HG02763 (cell line): ENCODE results near the gene CLSTN2.

Experiments used
- ATAC-seq: cut with Tn5 transposase; IDR thresholded peaks from one replicate; pipeline ENCODE4 v1.9.1; 2021; ENCODE audit warnings: mild to moderate bottlenecking, moderate library complexity; ENCODE audit not compliant: unreplicated experiment

The CLSTN2 gene

DNA sequence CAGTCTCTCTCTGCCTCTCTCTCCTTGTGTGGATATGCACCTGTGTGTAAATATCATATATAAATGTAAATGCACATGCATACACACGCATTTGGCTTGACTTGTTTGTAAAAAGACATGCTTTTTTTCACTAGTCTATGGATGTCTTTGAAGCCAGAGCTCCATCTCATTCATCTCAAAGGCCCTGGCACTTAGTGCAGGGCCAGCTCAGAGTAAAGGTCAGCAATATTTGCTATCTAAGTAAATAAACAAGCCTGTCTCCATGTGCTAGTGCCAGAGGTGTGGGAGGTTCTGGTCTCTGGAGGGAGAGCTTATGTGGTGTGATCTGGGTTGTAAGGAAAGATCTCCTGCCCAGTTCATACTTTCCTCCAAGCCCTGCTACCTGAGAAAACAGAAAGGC, 5.6 kb downstream of the CLSTN2 start:
- ATAC-seq = no peak

DNA sequence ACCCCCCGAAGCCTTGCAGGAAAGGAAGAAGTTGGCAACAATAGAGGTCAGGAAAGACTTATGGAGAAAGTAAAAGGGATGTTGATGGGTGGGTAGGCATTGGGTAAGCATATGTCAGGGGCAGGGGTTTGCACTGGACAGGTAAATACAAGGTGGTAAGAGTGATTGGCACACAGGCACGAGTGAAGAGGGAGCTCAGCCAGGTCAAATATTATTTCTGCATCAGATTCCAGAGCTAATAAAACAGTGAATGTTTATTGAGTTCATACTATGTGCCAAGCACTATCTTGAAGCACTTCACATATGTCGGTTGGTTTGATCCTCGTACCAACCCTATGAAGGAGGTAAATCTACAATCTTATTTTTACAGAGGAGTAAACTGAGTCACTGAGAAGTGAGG, 6.6 kb downstream of the CLSTN2 start:
- ATAC-seq = no peak

DNA sequence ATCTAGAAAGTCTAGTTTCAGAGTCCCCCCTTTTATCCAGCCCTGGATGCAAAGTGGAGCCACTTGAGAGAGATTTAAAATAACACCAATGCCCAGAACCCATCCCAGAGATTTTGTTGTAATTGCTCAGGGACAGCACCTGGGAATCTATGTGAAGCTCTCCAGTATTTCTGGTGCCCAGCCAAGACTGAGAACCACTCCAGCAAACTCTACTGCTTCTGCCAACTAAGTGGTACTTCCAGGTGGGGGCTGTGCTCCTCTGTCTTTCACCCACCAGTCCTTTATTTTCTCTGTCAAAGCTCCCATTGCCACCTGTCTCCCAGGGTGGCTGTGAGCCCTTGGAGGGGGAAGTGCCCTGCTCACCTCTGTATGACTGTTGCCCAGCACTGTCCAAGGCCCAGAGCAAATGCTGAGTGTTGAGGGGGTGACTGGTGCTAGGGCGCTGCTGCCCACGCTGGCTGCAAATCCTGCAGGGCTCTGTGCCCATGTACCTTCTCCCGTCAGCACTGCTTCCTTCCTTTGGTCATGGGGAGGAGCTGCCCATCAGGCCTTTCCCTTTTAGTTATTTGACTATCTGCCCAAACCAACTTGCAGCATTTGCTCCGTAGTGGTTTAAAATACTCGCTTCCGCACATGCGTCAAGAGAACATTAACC, 9.4 kb downstream of the CLSTN2 start:
- no peak for ATAC-seq

DNA sequence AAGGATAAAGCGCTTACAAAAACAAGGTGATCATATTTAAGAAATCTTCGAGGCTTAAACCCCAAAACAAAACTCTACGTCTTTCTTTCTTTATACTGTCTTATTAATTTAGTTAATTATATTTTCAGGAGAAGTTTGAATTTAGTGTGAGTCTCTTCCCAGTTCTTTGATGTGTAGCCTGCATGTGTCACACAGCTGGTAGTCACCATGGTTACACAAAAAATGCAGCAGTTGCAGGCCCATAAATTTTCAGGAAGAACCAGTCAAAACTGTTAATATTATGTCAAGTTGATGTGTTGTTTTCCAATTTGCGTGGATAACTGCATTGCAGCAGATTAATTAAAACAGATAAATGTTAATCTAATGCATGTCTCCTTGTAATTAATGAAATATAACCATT, 10.4 kb downstream of the CLSTN2 start:
- no peak for ATAC-seq

DNA sequence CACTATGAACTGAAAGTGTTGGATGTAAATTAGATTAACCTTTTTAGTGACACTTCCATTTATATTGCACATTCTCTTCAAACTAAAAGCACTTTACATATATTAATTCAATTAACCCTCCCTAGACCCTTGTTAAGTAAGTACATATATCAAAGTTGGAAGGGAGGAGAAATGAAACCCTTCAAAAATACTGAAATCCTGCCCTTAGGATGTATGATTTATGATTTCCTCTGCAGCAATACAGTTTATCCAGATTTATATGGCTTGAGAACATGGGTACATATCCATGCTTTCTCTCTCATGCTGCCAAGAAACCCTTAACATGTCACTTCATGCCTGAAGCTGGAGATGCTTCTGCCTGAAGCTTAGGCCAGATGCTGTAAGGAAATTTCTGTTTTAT, 11.0 kb downstream of the CLSTN2 start:
- ATAC-seq = no peak

DNA sequence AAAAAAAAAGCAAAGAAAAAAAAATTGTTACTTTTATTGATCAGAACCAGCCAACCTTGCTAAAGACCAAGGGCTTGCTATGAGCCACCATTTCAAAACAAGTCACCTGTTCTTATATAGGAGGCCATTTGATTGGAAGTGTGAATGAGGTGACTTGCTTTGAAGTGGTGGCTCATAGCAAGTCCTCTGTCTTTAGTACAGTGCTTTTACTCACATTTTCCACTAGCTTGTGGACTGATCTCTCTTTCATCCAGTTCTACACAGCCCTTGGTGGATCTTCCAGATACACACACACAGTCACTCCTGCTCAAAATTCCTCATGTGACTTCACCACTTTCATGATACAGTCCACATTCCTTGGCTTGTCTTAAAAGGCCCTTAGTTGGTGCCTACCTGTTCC, 13.5 kb downstream of the CLSTN2 start:
- no peak for ATAC-seq

DNA sequence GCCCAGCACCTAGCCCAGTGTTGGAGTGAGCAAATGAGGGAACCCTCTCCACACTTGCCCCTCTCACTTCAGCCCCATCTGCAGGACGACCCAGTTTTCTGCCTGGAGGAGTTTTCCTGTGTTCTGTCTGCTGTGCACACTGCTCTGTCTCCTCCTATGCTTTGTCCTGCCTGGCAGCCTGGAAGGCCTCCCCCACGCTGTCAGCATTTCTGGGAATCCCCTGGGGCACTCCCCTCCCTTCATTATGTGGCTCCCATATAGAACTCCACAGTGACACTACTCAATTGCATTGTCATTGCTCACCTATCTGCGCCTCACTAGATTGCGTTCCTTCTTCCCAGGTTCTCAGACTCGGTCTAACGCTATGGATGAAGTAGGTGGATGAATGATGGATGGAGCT, 13.9 kb downstream of the CLSTN2 start:
- no peak for ATAC-seq

DNA sequence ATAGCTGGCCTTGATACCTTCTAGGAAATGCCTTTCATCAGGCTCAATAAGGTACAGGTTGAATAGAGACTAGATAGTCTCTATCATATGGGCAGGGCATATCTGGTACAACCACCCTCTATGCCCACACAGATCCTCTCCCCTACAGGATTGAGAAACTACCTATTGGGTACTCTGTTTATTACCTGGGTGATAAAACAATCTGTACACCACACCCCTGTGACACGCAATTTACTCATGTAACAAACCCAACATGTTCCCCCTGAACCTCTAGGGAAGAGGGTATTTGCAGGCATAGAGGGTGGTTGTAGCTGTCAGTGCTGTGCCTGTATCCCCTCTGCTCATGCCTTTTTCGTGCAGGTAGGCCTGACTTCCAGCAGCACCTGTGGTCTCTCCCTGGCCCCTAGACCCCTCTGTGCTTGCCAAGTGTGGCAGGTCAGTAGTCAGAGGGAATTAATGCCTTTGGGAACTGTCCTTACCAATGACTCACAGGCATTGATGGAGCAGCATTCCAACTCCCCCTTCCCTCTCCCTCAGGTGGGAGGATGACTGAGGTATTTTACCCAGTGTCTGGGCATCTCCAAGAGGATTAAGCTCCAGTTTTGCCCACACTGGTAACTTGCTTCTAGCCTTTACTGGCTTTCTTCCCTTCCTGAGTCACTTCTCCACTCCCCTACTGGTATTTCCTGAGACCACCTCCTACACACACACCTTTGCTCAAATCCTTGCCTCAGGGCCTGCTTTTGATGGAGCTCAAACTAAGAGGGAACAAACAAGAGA, 18.3 kb downstream of the CLSTN2 start:
- no peak for ATAC-seq

DNA sequence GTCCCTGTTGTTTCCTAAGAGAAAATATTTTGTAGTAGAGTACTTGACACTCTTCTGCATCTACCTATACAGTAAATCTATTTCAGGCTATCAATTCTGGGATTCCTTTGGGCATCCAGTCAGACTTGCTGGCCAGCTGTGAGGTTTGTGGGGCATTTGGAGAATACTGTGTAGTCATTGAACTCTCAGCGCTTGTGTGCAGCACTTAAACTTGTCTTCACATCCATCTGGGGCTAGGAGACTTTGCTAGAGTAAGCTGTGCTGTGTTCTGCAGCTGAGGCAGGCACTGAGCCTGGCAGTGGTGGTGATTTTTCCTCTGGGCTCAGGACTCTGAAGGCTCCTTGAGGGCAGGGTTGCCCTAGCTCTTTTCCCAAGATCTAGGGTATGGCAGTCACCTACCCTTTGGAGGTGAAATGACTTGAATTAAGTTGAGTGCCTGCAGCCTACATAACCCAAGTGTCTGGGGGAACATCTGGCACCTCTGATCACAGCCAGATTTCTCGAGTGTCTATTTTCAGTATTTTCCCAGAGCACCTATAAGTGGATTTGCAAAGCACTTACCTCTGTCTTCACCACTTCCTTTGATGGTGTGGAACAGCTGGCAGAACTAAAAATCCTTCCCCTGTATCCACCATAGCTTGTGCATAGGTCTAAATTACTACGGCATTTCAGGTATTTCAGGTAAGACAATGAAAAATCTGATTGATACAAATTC, 19.3 kb downstream of the CLSTN2 start:
- ATAC-seq = no peak

DNA sequence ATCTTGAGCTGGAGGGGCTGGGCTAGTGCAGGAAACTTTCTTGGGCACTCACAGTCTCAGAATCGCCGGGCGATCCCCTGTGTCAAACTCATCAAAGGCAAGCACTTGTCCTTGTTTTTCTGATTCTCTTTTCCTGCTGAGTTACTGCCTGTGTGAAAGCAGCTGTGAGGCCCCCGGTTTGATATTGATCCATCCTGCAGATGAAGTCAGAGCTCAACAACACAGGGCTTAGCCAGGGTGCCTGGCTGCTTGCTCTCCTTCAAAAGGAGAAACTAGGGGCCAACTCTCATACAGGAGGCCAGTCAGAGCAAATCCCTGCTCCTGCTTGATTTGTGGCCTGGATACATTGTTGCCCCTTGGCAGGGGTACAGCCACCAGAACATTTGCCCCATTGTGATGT, 22.9 kb downstream of the CLSTN2 start:
- ATAC-seq = no peak

DNA sequence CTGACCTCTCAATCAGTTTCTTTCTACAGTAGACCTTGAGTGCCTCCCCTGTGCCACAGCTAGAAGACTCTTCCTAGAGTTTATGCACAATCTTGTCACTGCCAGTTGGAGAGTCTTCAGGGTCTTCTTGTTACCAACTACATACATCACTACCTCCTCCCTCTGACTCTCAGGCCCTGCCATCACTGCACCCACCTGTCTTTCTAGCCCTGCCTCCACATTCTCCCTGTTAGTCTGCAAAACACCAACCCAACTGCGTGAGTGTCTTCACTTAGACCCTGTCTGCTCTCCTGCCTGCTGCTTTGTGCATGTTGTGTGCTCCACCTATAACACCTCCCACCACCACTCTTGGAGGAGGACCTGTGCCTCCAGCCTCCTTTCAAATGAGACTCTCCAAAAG, 34.4 kb downstream of the CLSTN2 start:
- ATAC-seq = no peak

DNA sequence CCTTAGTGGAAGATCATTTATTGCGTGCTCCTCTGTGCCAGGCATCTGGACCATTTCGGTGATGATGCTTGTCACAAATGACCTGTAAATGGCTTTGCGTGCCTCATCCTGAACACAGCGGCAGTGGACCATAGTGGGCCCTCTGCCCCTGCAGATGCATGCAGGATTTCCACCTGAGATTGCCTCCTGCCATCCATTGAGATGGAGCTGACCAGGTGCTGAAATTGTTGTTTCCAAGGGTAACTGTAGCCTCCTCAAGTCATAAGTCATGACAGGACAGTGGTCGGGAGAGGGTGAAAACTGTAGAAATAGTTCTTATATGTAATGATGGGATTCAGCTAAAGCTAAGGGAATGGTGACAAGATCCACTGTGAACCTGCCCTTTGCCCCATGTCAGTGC, 35.5 kb downstream of the CLSTN2 start:
- no peak for ATAC-seq

DNA sequence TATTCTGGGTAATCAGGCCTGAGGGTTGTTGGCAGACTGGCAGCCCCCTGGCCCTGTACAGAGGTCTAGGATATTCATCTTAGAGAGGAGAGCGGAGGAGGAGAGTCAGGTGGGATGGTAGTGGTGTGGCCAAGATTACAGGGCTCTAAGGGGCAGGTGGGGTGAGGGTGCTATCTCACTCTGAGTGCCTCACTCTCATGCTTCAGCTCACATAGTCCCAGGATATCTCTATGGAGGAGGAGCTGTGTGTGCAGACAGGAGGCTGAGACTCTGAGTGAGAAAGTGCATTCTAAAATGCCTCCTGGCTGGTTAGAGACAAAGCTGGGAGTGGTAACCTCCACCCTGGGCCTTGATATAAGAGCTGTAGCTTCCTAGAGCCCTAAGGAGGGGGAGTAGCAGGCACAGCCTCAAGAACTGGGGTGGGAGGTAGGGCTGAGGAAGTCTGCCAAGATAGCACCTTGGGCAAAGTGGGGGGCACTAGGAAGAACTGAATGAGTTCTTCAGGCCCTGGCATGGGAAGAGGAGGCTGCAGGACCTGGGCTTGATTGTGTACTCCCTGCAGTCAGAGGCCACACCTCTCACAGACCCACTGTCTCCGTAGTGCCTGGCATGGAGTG, 39.9 kb downstream of the CLSTN2 start:
- ATAC-seq = no peak

DNA sequence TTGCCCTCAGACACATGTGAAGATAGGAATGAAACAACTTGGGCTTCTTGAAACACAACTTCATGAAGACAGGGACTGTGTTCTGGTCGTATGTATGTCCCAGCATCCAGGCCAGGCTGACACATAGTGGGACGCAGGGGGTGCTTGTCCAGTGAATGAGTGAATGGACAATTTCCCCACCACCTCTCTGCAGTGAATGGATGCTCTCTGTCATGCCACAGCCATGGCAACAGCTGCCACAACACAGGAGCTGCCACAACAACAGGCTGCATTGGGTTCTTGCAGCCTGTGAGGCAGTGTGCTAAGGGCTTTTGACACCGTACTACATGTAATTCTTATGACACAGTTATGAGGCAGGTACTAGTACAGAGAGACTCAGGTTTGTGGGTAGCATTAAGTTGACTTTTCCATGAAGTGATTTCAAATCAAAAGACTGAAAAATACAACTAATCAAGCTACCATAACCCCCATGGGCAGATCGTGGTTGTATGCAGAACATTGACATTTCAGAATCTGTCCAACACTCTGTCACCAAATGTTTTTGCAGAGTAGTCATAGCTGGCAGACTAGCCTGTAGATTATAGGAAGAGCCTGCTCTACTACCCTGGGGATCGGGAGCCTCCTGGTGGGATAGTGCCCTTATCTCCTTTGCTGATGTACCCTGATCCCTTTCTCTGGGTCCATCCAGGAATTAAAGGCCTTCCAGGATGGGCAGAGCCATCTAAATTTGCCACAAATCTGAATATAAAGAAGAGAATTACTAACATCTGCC, 40.8 kb downstream of the CLSTN2 start:
- ATAC-seq = no peak

DNA sequence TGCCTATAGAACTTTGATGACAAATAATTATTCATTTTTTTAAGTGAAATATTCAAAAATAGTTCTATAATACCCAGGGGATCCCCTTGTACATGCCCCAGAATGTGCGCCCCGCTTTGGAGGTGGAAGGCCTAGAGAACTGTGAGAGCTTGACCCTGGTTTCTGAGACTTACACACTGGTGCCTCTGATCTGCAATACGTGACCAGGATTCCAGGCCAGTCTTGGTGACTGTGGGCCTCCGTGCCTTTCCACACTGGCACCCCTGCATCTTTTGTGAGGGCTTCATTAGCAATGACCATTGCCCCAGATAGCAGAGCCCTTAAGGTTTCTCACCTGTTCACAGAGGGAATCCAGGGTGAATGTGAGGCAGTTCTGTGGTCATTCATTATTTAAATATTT, 44.0 kb downstream of the CLSTN2 start:
- ATAC-seq = no peak

DNA sequence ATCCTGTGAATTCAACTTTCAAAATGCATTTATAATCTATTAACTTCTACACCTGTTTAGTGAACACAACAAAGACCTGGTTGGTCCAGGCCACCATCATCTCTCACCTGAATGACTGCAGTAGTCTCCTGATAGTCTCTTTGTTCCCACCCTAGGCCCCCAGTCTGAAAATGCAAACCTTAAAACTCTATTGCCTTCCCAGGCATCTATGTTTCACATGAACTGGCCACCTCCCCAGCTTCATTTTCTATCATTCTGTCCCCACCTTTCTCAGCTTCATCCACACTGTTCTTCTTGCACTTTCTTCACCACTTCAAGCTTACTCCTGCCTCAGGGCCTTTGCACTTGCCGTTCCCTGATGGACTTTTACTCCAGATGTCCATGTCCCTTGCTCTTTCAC, 45.0 kb downstream of the CLSTN2 start:
- no peak for ATAC-seq

DNA sequence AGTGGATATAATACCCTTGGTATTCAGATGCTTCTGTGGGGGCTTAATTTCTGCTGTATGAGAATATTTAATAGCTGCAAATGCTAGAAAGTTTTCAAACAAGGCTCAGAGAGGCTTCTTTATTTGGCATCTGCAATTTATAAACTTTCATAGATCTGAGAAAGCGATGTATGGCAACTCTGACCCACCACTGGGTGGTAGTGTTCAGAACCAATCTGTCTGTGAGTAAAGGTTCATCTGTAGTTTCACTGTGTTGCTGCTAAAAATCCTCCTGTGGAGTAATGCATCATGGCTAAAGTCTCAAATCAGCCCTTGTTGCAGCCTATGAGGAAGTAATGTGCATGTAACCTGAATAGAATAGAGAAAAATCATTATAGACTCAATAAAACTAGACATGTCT, 47.4 kb downstream of the CLSTN2 start:
- ATAC-seq = no peak

DNA sequence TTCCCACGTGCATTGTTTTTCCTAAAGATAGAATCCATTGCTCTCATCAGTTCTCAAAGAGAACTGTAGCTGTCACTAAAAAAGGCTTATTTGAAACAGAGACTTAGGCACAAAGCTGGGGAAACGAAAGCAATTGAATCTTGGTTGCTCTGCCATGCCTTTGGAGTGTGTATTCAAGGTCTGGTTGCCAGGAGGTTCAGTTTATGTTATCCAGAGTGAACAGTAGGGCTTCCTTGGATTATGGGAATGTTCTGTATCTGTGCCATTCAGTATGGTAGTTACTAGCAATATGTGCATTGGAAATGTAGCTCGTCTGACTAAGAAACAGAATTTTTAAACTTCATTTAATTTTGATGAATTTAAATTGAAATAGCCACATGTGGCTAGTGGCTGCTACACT, 50.6 kb downstream of the CLSTN2 start:
- no peak for ATAC-seq

DNA sequence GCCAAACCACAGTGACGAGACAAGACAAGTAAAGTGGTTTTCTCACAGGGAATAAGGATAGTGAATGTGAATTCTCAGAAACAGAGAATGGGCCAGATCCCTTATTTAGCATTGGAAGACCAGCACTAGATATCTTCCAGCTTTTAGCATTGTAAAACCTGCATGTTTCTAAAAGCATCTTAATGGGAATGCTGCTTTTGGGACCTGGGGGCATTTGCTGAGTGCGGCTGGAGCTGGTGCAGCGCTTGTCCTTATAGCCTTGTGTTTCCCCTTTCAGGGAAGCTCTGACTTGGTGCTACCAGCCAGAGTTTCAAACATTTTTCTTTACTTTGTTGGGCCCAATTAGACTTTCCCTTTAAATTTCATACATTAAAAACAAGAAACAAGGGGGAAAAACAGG, 52.9 kb downstream of the CLSTN2 start:
- ATAC-seq = no peak

DNA sequence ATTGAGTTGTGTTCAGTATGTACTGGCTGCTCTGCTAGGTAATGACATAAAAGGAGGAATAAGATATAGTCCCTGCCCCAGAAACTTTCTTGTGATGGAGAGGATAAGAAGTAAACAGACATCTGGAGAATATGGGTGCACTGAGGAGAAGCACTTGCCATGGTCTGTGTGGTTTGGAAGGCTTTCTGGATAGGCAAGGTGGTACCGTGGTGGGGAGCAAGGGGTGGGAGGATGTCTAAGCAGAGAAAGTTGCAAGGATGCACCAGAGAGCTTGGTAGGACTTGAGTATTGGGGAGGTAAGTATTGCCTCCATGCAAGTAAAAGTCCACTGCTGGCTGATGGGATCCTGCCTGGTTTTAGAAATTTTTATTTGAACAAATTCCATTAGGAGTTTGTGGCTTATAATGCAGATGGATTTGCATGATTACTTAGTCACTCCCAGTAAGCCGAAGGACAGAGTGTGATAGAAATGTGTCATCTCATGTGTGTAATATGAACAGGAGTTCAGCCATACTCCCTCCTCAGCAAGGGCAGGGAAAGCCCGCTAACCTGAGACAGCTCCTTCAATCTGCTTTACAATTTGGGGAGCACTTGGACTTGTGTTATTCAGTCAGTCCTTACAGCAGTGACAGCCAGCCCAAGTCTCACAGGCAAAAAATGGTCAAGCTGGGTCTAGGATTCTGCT, 53.6 kb downstream of the CLSTN2 start:
- ATAC-seq = no peak
